ENCODE data around the gene PDAP1. TPM values are rescaled to one million over a fixed set of nuclear protein-coding genes. Genes with fewer than 3 reads are reported as not detected.

The PDAP1 gene
- total and polyA plus RNA-seq, 2 experiments from 2014 or later: 93.1 to 134 TPM

DNA sequence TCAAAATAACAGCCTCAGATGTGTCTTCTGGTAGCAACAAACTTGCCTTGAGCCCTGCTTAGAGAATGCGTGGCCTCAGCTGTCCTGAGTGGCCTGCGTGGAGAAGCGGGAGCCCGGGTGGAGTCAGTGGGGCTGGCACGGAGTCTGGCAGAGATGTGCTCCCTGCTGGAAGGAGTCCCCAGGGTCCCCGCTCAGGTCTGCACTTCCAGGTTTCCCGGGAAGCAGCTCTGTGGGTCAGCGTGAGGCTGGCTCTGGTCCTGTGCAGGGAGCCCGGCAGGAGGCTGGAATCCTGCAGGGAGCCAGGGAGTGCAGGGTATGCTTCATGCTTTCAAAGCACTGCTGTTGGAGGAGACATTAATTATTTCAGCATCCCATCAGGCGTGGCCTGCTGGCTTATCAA lies 40.5 kb upstream of the PDAP1 start:
- Mint-ChIP-seq H3K4me3 (no peak overlapping the region), H3K27ac (no peak overlapping the region), H3K27me3 (ENCODE audit: insufficient read depth, low read depth, poor library complexity) (peaks cover 15% of the 10 kb centered on the region), H3K9me3 (no peaks in the 10 kb centered on the region), H3K36me3 (ENCODE audit: low read depth) (peaks cover 92% of the 10 kb centered on the region), H3K4me1 (no peaks in the 10 kb centered on the region)
- TF ChIP-seq CTCF (conservative IDR thresholded peaks at IDR 0.05; ENCODE audit: low read depth in 2 of 2) (no peak), EZH2 (IDR thresholded peaks at IDR 0.05; ENCODE audit: low read depth, unreplicated experiment) (no peak), NANOG (IDR thresholded peaks at IDR 0.05; ENCODE audit: borderline replicate concordance) (no peak)
- TF ChIP-seq, protein P1, sequence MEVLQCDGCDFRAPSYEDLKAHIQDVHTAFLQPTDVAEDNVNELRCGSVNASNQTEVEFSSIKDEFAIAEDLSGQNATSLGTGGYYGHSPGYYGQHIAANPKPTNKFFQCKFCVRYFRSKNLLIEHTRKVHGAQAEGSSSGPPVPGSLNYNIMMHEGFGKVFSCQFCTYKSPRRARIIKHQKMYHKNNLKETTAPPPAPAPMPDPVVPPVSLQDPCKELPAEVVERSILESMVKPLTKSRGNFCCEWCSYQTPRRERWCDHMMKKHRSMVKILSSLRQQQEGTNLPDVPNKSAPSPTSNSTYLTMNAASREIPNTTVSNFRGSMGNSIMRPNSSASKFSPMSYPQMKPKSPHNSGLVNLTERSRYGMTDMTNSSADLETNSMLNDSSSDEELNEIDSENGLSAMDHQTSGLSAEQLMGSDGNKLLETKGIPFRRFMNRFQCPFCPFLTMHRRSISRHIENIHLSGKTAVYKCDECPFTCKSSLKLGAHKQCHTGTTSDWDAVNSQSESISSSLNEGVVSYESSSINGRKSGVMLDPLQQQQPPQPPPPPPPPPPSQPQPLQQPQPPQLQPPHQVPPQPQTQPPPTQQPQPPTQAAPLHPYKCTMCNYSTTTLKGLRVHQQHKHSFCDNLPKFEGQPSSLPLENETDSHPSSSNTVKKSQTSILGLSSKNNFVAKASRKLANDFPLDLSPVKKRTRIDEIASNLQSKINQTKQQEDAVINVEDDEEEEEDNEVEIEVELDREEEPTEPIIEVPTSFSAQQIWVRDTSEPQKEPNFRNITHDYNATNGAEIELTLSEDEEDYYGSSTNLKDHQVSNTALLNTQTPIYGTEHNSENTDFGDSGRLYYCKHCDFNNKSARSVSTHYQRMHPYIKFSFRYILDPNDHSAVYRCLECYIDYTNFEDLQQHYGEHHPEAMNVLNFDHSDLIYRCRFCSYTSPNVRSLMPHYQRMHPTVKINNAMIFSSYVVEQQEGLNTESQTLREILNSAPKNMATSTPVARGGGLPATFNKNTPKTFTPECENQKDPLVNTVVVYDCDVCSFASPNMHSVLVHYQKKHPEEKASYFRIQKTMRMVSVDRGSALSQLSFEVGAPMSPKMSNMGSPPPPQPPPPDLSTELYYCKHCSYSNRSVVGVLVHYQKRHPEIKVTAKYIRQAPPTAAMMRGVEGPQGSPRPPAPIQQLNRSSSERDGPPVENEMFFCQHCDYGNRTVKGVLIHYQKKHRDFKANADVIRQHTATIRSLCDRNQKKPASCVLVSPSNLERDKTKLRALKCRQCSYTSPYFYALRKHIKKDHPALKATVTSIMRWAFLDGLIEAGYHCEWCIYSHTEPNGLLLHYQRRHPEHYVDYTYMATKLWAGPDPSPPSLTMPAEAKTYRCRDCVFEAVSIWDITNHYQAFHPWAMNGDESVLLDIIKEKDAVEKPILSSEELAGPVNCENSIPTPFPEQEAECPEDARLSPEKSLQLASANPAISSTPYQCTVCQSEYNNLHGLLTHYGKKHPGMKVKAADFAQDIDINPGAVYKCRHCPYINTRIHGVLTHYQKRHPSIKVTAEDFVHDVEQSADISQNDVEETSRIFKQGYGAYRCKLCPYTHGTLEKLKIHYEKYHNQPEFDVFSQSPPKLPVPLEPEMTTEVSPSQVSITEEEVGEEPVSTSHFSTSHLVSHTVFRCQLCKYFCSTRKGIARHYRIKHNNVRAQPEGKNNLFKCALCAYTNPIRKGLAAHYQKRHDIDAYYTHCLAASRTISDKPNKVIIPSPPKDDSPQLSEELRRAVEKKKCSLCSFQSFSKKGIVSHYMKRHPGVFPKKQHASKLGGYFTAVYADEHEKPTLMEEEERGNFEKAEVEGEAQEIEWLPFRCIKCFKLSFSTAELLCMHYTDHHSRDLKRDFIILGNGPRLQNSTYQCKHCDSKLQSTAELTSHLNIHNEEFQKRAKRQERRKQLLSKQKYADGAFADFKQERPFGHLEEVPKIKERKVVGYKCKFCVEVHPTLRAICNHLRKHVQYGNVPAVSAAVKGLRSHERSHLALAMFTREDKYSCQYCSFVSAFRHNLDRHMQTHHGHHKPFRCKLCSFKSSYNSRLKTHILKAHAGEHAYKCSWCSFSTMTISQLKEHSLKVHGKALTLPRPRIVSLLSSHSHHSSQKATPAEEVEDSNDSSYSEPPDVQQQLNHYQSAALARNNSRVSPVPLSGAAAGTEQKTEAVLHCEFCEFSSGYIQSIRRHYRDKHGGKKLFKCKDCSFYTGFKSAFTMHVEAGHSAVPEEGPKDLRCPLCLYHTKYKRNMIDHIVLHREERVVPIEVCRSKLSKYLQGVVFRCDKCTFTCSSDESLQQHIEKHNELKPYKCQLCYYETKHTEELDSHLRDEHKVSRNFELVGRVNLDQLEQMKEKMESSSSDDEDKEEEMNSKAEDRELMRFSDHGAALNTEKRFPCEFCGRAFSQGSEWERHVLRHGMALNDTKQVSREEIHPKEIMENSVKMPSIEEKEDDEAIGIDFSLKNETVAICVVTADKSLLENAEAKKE (CRISPR knock-in tag; IDR thresholded peaks at IDR 0.05): no peak
- H3K27ac ChIP-seq (ENCODE audit: low read depth): no peak overlapping the region
- H3K27me3 ChIP-seq (ENCODE audit: insufficient read depth): no peaks in the 10 kb centered on the region
- DNase-seq (ENCODE audit: low spot score) (no peak), ATAC-seq (no peak)
- H3F3A ChIP-seq (replicated peaks; ENCODE audit: low read depth): peaks cover 8% of the 10 kb centered on the region
- H3K79me2 ChIP-seq (replicated peaks; ENCODE audit: insufficient read depth): 0 out of 2 replicates have a peak, but pooled peaks cover 3% of the 10 kb centered on the region
- H3K4me3 ChIP-seq: no peak overlapping the region
- H3K36me3 ChIP-seq (ENCODE audit: insufficient read depth): peaks cover 43% of the 10 kb centered on the region
- no peak overlapping the region for H2AFZ ChIP-seq
- no peaks in the 10 kb centered on the region for H3K4me1 ChIP-seq (ENCODE audit: insufficient read depth)
- H3K9me2 ChIP-seq (ENCODE audit: insufficient read depth): no peaks in the 10 kb centered on the region
- H4K20me1 ChIP-seq (replicated peaks; ENCODE audit: insufficient read depth): peaks cover 20% of the 10 kb centered on the region
- H3K4me2 ChIP-seq: no peak overlapping the region
